Natural killer cell (primary cell): ENCODE measurements around the gene PIK3R1. TPM values are rescaled to one million over a fixed set of nuclear protein-coding genes. Genes with fewer than 3 reads are reported as not detected.

Experiments used
- ATAC-seq, 3 donors: fragments of 150-1000 bp in 2 of 3; fragments of 200-7000 bp in 1 of 3; cut with Tn5 transposase; 1 replicate in 1 of 3; 2 replicates in 2 of 3; pipeline ENCODE4 v1.10.0; 2021; ENCODE audit warnings: mild to moderate bottlenecking in 2 of 3, moderate library complexity in 2 of 3
- DNase-seq, 2 donors: peaks; one replicate each; pipeline versions ENCODE4 v3.0.0 to v3.0.0-alpha.2; 2013 to 2021; ENCODE audit warnings: mixed read lengths in 1 of 2
- H3K27ac ChIP-seq: one replicate; pipeline ENCODE4 v1.5.1; 2013; ENCODE audit warnings: mild to moderate bottlenecking, low read length
- H3K27me3 ChIP-seq: one replicate; pipeline ENCODE4 v1.6.1; 2013; ENCODE audit warnings: low read length; ENCODE audit not compliant: control insufficient read depth, insufficient read depth
- H3K36me3 ChIP-seq: one replicate; pipeline ENCODE4 v1.6.1; 2013; ENCODE audit warnings: low read length; ENCODE audit not compliant: control insufficient read depth, insufficient read depth
- H3K4me1 ChIP-seq: one replicate; pipeline ENCODE4 v1.6.1; 2013; ENCODE audit warnings: low read length; ENCODE audit not compliant: control insufficient read depth, insufficient read depth
- H3K4me3 ChIP-seq: one replicate; pipeline ENCODE4 v1.5.1; 2013; ENCODE audit warnings: low read length
- H3K9me3 ChIP-seq: one replicate; pipeline ENCODE4 v1.6.1; 2013; ENCODE audit warnings: low read length; ENCODE audit not compliant: control insufficient read depth, insufficient read depth
- H3K27ac Mint-ChIP-seq, 2 donors: one replicate each; pipeline ENCODE4 v1.8.0; 2022; ENCODE audit warnings: mild to moderate bottlenecking in 2 of 2, mixed read lengths in 2 of 2, moderate library complexity in 1 of 2
- H3K27me3 Mint-ChIP-seq, 2 donors: one replicate each; pipeline ENCODE4 v1.8.0; 2022; ENCODE audit warnings: low read depth in 2 of 2, mixed read lengths in 2 of 2
- H3K36me3 Mint-ChIP-seq: one replicate; pipeline ENCODE4 v1.8.0; 2022; ENCODE audit warnings: mixed read lengths
- H3K4me1 Mint-ChIP-seq, 2 donors: one replicate each; pipeline ENCODE4 v1.8.0; 2022; ENCODE audit warnings: mixed read lengths in 2 of 2
- H3K4me3 Mint-ChIP-seq: one replicate; pipeline ENCODE4 v1.8.0; 2022; ENCODE audit warnings: mild to moderate bottlenecking, moderate library complexity, mixed read lengths
- H3K9me3 Mint-ChIP-seq, 2 donors: one replicate each; pipeline ENCODE4 v1.8.0; 2022; ENCODE audit warnings: mixed read lengths in 2 of 2
- CTCF ChIP-seq: fragments of 200-600 bp; IDR thresholded peaks from one replicate; pipeline ENCODE4 v1.8.0; 2022; ENCODE audit warnings: antibody characterized with exemption
- WGBS: methylation state at CpG from one replicate; pipeline ENCODE4 v1.1.7; 2013; ENCODE audit warnings: missing lambda C conversion rate; ENCODE audit not compliant: insufficient coverage; 5-methylcytosine and 5-hydroxymethylcytosine counted together
- intact Hi-C: fragments of 100-400 bp; cut with micrococcal nuclease; formaldehyde crosslinking; loops from one replicate; pipeline ENCODE4 v1.14.2; 2022
- total RNA-seq, 4 donors: library from RNA; stranded (reverse); fragments of 120-200 nt in 1 of 4; gene quantifications; one replicate each; pipeline versions ENCODE4 v1.2.3 to v1.2.4, GENCODE V29; 2013 to 2022

PIK3R1 gene
- total RNA-seq, 3 donors from 2014 or later (not counting 1 experiment from before 2014, with no cell fraction given), result 307 to 365 (median 313) TPM

- DNase-seq (no peak), ATAC-seq (no peak)
- intact Hi-C loops, result no loop called here
- peaks cover 4% of the 10 kb centered on the region for H3K9me3 ChIP-seq
- no peak overlapping the region for H3K27ac ChIP-seq
- H3K4me3 ChIP-seq, result no peak overlapping the region
- Mint-ChIP-seq H3K27ac (peak overlapping the region; percentile 63 to 86), H3K4me3 (no peak overlapping the region), H3K36me3 (no peaks in the 10 kb centered on the region), H3K9me3 (no peaks in the 10 kb centered on the region), H3K4me1 (peaks cover 88 to 90% of the 10 kb centered on the region in 2 donors), H3K27me3 (no peaks in the 10 kb centered on the region)
- no peak for TF ChIP-seq CTCF
- H3K4me1 ChIP-seq, result peaks cover 32% of the 10 kb centered on the region
- H3K36me3 ChIP-seq, result no peaks in the 10 kb centered on the region
- no peaks in the 10 kb centered on the region for H3K27me3 ChIP-seq
- WGBS, result 93% methylated on average over 2 of the region's 2 CpGs
Measured at GRCh38 chr5:68220914-68221313, 5.4 kb downstream of the PIK3R1 start.

- H3K27me3 ChIP-seq, result no peaks in the 10 kb centered on the region
- peaks cover 4% of the 10 kb centered on the region for H3K36me3 ChIP-seq
- intact Hi-C loops, result no loop called here
- H3K36me3 Mint-ChIP-seq, result peaks cover 3% of the 10 kb centered on the region
- H3K4me1 Mint-ChIP-seq, result peaks cover 94 to 95% of the 10 kb centered on the region in 2 donors
- WGBS, result 88% methylated on average over 1 of the region's 1 CpG
- no peak overlapping the region for H3K4me3 ChIP-seq
- H3K27ac ChIP-seq, result no peak overlapping the region
- TF ChIP-seq CTCF, result no peak
- peak overlapping the region; percentile 56 to 88 for H3K27ac Mint-ChIP-seq
- peaks cover 38% of the 10 kb centered on the region for H3K4me1 ChIP-seq
- no peak for DNase-seq
- H3K9me3 ChIP-seq, result peaks cover 4% of the 10 kb centered on the region
- H3K4me3 Mint-ChIP-seq, result peak overlapping the region; percentile 5
- H3K27me3 Mint-ChIP-seq, result no peaks in the 10 kb centered on the region
- H3K9me3 Mint-ChIP-seq, result no peaks in the 10 kb centered on the region
- no peak for ATAC-seq
Measured at GRCh38 chr5:68221488-68221887, 5.9 kb downstream of the PIK3R1 start.

- Mint-ChIP-seq H3K27ac (peak overlapping the region; percentile 56 to 88), H3K4me3 (peak overlapping the region; percentile 54), H3K36me3 (peaks cover 6% of the 10 kb centered on the region), H3K27me3 (no peaks in the 10 kb centered on the region), H3K4me1 (peaks cover 95% of the 10 kb centered on the region in 2 donors), H3K9me3 (no peaks in the 10 kb centered on the region)
- Histone ChIP-seq H3K27me3 (no peaks in the 10 kb centered on the region), H3K4me1 (peaks cover 42% of the 10 kb centered on the region), H3K9me3 (peaks cover 4% of the 10 kb centered on the region), H3K36me3 (peaks cover 12% of the 10 kb centered on the region), H3K4me3 (no peak overlapping the region), H3K27ac (no peak overlapping the region)
- DNase-seq (no peak), ATAC-seq (no peak)
- WGBS, result 96% methylated on average over 3 of the region's 3 CpGs
- intact Hi-C loops, result no loop called here
- no peak for TF ChIP-seq CTCF
Measured at GRCh38 chr5:68222310-68222709, 6.8 kb downstream of the PIK3R1 start.

- Mint-ChIP-seq H3K27ac (peak overlapping the region; percentile 88 to 91), H3K36me3 (peaks cover 6% of the 10 kb centered on the region), H3K4me3 (peak overlapping the region; percentile 17), H3K4me1 (peaks cover 95% of the 10 kb centered on the region in 2 donors), H3K9me3 (no peaks in the 10 kb centered on the region), H3K27me3 (no peaks in the 10 kb centered on the region)
- intact Hi-C loops, result no loop called here
- Histone ChIP-seq H3K27ac (no peak overlapping the region), H3K4me1 (peaks cover 38% of the 10 kb centered on the region), H3K9me3 (peaks cover 4% of the 10 kb centered on the region), H3K27me3 (no peaks in the 10 kb centered on the region), H3K36me3 (peaks cover 17% of the 10 kb centered on the region), H3K4me3 (no peak overlapping the region)
- no peak for DNase-seq
- no peak for ATAC-seq
- TF ChIP-seq CTCF, result no peak
- no CpG with 5 or more reads among the region's 4 CpGs for WGBS
Measured at GRCh38 chr5:68222824-68223354, 7.3 kb downstream of the PIK3R1 start.
